Muscle layer of colon (tissue), 2 donors: ENCODE results near the gene CTR9.
"Not testable (repeated sequence)": the region's sequence is repeated elsewhere in the genome, so short reads cannot be mapped to it uniquely, and the experiment has no call there.

Experiments used
- H3K27ac ChIP-seq: one replicate; pipeline ENCODE4 v1.7.0; 2013; ENCODE audit warnings: low read depth, mild to moderate bottlenecking, low read length, moderate library complexity
- H3K27me3 ChIP-seq, 2 donors: one replicate each; pipeline ENCODE4 v1.7.0; 2013; ENCODE audit warnings: low read length in 2 of 2, mild to moderate bottlenecking in 2 of 2; ENCODE audit not compliant: insufficient read depth in 2 of 2, control insufficient read depth in 1 of 2
- H3K36me3 ChIP-seq: one replicate; pipeline ENCODE4 v1.7.0; 2013; ENCODE audit warnings: mild to moderate bottlenecking, low read length; ENCODE audit not compliant: insufficient read depth
- H3K4me1 ChIP-seq: one replicate; pipeline ENCODE4 v1.7.0; 2013; ENCODE audit warnings: mild to moderate bottlenecking, low read length; ENCODE audit not compliant: insufficient read depth
- H3K4me3 ChIP-seq, 2 donors: one replicate each; pipeline ENCODE4 v1.7.0; 2013; ENCODE audit warnings: low read length in 2 of 2, low read depth in 1 of 2, mild to moderate bottlenecking in 1 of 2, moderate library complexity in 1 of 2
- H3K9ac ChIP-seq: one replicate; pipeline ENCODE4 v1.7.0; 2013; ENCODE audit warnings: low read length
- H3K9me3 ChIP-seq: one replicate; pipeline ENCODE4 v1.7.0; 2013; ENCODE audit warnings: mild to moderate bottlenecking, low read length
- donor health status: abdominal sarcoma.
- donor health status: Adenocarcinoma of cecum.

CTR9 gene

DNA sequence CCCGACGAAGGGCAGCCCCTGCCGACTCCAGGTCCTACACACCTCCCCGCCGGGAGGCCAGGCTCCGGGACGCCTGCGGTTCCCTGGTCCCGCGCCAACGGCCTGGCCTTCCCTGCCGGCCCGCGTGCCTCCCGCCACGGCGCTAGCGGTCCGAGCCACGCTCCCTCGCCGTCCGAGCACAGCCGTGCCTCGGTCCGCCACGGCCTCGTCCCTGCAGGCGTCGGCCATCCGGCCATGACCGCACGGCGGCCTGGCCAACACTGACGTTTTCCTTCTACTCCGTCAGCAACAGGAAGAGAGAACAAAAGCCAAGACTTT lies 57.1 kb downstream of the CTR9 start:
- Histone ChIP-seq H3K9me3 (no peaks in the 10 kb centered on the region), H3K27ac (peak overlapping the region; percentile 100), H3K4me1 (peaks cover 45% of the 10 kb centered on the region), H3K9ac (peak overlapping the region; percentile 63), H3K27me3 (no peaks in the 10 kb centered on the region), H3K36me3 (peaks cover 39% of the 10 kb centered on the region), H3K4me3 (peak overlapping the region; percentile 86 to 93)

DNA sequence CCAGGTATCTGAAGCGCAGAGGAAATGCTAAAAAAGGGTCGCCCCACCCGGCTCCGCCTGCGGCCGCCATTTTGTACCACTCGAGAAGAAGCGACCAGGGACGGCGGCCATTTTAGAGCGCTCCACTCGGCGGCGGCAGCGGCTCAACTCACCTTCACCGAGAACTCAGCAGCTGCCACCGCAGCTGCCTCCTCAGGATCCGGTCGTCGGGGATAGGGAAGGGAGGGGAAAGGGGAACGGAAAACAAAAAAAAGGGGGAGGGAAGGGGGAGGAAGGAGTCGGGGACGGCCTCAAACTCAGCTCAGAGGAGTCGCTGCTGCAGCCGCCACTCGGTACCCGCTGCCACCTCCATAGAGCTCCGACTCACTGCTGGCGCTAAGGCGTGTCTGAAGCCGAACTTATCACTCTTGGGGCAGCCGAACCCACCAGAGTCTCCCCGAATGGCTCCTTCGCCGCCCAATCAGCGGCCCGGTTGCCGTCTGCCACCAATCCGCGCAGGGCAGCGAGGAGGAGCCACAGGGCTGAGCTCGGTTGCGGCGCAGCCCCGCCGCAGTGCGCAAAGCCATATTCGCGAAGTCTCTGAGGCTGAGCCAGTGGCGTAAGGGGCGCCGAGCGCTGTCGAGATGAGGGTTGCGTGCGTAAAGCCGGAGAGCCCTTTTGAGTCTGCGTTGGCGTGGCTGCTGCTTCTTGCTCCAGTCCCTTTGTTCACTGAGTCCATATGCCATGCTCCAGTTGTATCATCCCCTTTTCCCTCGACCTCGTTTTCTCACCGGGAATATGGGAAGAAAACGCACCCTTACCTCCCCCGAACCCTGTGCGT lies 57.7 kb downstream of the CTR9 start, which contains the start of gene EIF4G2:
EIF4G2 (minus strand) TSS at position 374 of the 820 bp plus-strand sequence.
- H3K4me3 ChIP-seq = peak within 1 kb of the TSS; percentile 93
- H3K36me3 ChIP-seq = peaks cover 34% of the 10 kb centered on the region
- H3K27me3 ChIP-seq = no peaks in the 10 kb centered on the region
- peak within 1 kb of the TSS; percentile 63 for H3K9ac ChIP-seq
- no peaks in the 10 kb centered on the region for H3K9me3 ChIP-seq
- H3K4me1 ChIP-seq = peaks cover 39% of the 10 kb centered on the region
- H3K27ac ChIP-seq = peak within 1 kb of the TSS; percentile 100

DNA sequence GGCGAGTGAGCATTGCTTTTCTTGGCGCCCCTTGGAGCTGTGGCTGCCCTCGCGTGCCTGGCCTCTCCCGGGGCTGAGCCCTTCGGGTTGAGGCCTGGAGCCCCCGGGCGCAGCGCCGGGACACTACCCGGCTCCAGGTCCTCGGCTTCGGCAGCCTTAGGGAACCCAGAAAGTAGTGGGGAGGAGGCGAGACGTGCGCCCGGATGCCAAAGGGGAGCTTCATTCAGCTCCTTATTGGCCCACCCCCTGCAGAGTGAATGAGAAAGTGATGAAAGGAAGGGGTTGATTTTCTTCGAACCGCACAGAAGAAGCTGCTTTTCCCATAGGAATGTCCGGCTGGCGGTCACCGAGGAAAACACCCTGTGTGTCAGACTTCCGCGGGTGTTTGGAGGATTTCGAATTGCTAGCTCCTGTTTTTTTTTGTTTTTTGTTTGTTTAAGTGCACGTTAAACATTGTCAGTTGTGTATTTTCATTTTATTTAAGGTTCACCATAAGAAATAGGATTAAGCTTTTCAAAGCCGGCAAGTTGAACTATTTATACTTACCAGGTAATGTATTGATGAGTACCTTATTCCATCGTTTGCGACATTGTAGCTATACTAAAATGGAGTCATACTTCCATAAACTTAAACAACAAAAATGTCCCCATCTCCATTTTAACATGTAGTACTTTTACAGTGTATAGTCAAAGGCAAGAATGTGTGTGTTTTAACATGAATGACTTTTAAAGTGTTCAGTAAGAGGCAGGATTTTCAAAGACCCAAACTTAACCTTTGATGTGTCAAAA lies 58.5 kb downstream of the CTR9 start:
- Histone ChIP-seq H3K4me3 (peak overlapping the region; percentile 93), H3K36me3 (peaks cover 26% of the 10 kb centered on the region), H3K27me3 (no peaks in the 10 kb centered on the region), H3K27ac (peak overlapping the region; percentile 100), H3K9ac (peak overlapping the region; percentile 63), H3K9me3 (no peaks in the 10 kb centered on the region), H3K4me1 (peaks cover 31% of the 10 kb centered on the region)

DNA sequence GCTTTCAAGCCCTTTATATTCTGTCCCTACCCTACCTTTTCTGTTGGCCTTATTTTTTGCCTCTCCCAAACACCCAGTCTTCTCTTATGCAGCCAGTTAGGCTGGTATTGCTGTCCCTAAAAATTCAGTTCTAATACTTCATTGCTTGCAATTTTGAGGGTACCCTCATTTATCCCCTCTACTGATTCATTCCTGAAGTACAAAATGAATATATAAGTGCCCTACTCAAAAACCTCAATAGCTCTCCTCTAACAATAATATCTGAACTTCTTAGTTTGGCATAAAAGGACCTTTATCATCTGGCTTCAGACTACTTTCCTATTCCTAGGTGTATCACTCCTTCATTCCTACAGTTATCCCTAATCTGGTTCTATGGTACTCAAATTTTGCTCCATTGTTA lies 62.9 kb downstream of the CTR9 start:
- Histone ChIP-seq H3K4me1 (peaks cover 5% of the 10 kb centered on the region), H3K36me3 (no peaks in the 10 kb centered on the region), H3K27ac (no peak overlapping the region), H3K9me3 (no peaks in the 10 kb centered on the region), H3K4me3 (no peak overlapping the region), H3K27me3 (no peaks in the 10 kb centered on the region), H3K9ac (no peak overlapping the region)

DNA sequence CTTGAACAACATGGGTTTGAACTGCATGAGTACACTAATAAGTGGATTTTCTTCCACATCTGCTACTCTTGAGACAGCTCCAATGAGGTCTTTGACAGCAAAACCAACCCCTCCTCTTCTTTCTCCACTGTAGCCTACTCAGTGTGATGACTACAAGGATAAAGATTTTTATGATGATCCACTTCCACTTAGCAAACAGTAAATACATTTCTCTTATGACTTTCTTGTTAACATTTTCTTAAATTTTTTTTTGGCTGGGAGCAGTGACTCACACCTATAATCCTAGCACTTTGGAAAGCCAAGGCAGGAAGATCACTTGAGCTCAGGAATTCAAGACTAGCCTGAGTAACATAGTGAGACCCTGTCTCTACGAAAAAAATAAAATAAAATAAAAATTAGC lies 67.5 kb downstream of the CTR9 start:
- Histone ChIP-seq H3K9me3 (no peaks in the 10 kb centered on the region), H3K36me3 (no peaks in the 10 kb centered on the region), H3K27ac (no peak overlapping the region), H3K4me3 (no peak overlapping the region), H3K9ac (no peak overlapping the region), H3K27me3 (no peaks in the 10 kb centered on the region), H3K4me1 (no peaks in the 10 kb centered on the region)

DNA sequence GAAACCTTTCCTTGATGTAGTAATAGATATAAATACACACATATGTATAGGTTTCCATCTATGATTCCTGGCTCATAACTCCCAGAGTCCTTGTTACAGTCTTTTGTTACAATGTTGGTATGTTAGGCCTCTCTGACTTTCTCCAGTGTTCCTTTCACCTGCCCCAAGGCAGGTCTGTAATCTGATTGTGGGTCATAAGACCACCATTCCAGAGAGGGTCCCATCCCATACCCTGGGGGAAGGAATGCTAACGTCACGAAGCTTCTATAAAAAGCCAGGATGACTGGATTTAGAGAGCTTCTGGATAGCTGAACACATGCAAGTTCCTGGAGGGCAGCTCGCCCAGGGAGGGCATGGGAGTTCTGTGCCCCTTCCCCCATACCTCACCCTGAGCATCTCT lies 71.4 kb downstream of the CTR9 start:
- H3K27ac ChIP-seq, H3K4me3 ChIP-seq, H3K27me3 ChIP-seq, H3K36me3 ChIP-seq, H3K9me3 ChIP-seq, H3K9ac ChIP-seq, H3K4me1 ChIP-seq: not testable (repeated sequence)

DNA sequence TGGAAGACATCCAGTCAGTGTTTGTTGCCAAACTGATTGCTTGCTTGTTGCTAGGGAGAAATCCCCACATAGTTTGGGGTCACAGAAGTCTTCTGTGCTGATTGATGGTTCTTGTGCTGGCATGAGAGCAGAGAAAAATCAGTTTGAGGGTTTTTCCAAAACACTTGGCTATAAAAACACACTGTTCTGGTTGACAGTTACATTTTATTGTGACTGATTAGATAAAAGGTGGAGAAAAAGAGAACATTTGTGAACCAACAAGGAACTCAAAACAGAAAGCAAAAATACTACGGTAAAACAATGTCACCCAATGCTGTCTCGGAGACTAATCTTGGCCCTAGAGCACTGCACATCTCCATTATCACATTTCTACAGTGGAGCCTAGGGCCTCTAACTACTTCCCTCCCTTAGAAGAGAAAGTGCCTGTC lies 72.1 kb downstream of the CTR9 start:
- Histone ChIP-seq H3K4me1 (no peaks in the 10 kb centered on the region), H3K9me3 (no peaks in the 10 kb centered on the region), H3K9ac (no peak overlapping the region), H3K27ac (no peak overlapping the region), H3K27me3 (no peaks in the 10 kb centered on the region), H3K4me3 (no peak overlapping the region), H3K36me3 (no peaks in the 10 kb centered on the region)

DNA sequence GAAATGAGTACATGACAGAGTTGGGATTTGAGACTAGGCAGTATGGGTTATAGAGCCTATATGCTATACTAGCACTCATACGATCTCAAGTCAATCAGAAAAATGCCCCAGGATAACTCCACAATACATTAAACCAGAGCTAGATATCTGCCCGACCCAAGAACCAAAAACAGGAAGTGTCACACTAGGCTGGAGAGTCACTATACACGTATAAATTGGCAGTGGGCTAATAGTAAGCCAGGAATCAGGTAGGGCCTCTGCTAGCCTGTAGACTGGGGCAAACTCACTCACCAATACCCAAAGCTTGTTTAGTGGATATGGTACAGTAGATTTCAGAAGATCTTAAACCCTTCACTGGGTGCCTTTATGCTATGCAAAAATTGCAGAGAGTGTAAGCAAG lies 73.8 kb downstream of the CTR9 start:
- H3K27ac ChIP-seq = no peak overlapping the region

DNA sequence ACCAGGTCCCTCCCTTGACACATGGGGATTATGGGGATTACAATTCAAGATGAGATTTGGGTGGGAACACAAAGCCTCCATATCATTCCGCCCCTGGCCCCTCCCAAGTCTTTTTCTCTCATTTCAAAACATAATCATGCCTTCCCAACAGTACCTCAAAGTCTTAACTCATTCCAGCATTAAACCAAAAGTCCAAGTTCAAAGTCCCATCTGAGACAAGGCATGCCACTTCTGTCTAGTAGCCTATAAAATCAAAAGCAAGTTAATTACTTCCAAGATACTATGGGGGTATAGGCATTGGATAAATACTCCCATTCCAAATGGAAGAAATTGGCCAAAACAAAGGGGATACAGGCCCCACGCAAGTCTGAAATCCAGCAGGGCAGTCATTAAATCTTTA lies 77.4 kb downstream of the CTR9 start:
- Histone ChIP-seq H3K4me1 (no peaks in the 10 kb centered on the region), H3K4me3 (no peak overlapping the region), H3K27me3 (no peaks in the 10 kb centered on the region), H3K9ac (no peak overlapping the region), H3K9me3 (no peaks in the 10 kb centered on the region), H3K27ac (no peak overlapping the region), H3K36me3 (no peaks in the 10 kb centered on the region)

More for the DNA sequence above, 73.8 kb downstream of the CTR9 start:
- Histone ChIP-seq H3K9me3 (no peaks in the 10 kb centered on the region), H3K27me3 (no peaks in the 10 kb centered on the region), H3K4me1 (no peaks in the 10 kb centered on the region), H3K4me3 (no peak overlapping the region), H3K9ac (no peak overlapping the region), H3K36me3 (no peaks in the 10 kb centered on the region)

DNA sequence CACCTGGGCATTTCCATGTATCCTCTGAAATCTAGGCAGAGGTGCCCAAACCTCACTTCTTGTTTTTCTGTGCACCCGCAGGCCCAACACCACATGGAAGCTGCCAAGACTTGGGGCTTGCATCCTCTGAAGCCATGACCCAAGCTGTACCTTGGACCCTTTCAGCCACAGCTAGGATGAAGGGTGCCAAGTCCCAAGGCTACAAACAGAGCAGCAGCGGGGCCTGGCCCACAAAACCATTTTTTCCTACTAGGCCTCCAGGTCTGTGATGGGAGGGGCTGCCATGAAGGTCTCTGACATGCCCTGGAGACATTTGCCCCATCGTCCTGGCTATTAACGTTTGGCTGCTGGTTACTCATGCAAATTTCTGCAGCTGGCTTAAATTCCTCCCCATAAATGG lies 78.1 kb downstream of the CTR9 start:
- Histone ChIP-seq H3K9me3 (no peaks in the 10 kb centered on the region), H3K9ac (no peak overlapping the region), H3K27ac (no peak overlapping the region), H3K4me1 (no peaks in the 10 kb centered on the region), H3K27me3 (no peaks in the 10 kb centered on the region), H3K4me3 (no peak overlapping the region), H3K36me3 (no peaks in the 10 kb centered on the region)
